Measurements from ENCODE around the gene TNIK.

DNA sequence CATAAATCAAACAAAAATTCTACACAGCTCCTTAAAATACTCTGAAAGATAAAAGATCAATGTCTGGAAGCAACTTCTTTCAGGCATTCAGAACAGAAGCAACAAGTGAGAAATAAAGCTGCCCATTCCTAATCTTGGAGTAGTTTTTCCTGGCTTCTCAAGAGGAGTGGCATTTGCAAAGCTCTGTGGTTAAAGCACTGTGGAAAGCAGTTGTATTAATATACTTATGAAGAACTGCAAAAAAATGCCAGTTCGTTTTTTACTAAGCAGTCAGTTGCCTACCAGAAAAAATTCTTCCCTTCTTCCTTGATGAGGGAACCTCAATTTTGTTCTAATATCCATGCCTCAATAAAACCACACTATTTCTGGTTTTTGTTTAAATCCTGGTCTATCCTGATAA is 197.8 kb downstream of the TNIK start:
- TF ChIP-seq POLR2A (IDR thresholded peaks at IDR 0.05) (no peak), POLR2AphosphoS5 (IDR thresholded peaks at IDR 0.05) (no peak), EP300 (IDR thresholded peaks at IDR 0.05; ENCODE audit: low read depth) (no peak)
- TF ChIP-seq, protein P1, sequence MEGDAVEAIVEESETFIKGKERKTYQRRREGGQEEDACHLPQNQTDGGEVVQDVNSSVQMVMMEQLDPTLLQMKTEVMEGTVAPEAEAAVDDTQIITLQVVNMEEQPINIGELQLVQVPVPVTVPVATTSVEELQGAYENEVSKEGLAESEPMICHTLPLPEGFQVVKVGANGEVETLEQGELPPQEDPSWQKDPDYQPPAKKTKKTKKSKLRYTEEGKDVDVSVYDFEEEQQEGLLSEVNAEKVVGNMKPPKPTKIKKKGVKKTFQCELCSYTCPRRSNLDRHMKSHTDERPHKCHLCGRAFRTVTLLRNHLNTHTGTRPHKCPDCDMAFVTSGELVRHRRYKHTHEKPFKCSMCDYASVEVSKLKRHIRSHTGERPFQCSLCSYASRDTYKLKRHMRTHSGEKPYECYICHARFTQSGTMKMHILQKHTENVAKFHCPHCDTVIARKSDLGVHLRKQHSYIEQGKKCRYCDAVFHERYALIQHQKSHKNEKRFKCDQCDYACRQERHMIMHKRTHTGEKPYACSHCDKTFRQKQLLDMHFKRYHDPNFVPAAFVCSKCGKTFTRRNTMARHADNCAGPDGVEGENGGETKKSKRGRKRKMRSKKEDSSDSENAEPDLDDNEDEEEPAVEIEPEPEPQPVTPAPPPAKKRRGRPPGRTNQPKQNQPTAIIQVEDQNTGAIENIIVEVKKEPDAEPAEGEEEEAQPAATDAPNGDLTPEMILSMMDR (IDR thresholded peaks at IDR 0.05) = no peak
